ENCODE measurements around the gene KANSL1. TPM values are rescaled to one million over a fixed set of nuclear protein-coding genes. Genes with fewer than 3 reads are reported as not detected.
A peak's percentile ranks its signal among the peaks of the same experiment; 100 is the strongest.

KANSL1 gene
- total RNA-seq, 1 experiment from 2014 or later = 24.9 TPM

GRCh38 chr17:46080118-46081017, 112.9 kb downstream of the KANSL1 start:
- DNase-seq (ENCODE audit: low spot score) = no peak

DNA sequence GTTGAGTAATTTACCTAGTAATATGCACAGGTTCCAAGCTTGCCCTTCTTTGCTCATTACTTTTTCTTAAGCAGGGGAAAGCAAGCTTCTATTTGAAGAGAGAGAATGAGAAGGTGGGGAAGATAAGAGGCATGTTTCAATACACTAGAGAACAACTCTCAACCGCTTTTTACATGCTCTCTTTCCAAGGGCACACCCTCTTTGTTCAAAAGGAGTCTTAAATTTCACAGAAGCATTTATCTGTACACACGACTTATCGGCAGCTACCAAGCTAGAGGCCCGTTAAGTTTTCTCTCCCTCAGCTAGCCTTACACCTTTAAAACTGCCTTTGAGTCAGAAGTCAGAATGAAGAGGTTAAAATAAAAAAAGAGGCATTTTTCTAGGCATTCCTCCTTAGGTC, 114.6 kb downstream of the KANSL1 start:
- DNase-seq (ENCODE audit: low spot score) = no peak

- no peak for DNase-seq (ENCODE audit: low spot score)
Measured at GRCh38 chr17:46074540-46074939, 118.7 kb downstream of the KANSL1 start.

- peak; percentile 78 for DNase-seq (ENCODE audit: low spot score)
Measured at GRCh38 chr17:46072998-46073397, 120.2 kb downstream of the KANSL1 start.

DNA sequence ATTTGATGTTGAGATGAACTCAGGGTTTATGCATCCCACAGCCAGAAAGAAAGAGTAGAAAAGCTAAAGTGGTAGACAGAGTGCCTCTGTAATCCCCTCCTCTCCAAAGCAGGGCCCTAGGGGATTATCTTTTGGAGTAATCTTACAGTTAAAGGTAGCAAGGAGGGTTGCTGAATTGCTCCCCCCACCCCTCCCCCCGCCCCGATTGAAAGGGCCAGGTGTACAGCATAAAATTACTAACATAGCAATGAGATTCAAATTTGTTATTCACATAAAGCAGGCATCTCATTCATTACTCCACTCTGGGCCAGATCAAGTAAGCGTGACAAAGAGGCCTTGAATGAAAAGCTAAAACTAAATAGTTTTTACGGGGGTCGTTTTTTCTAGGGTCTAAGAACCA, 121.4 kb downstream of the KANSL1 start:
- DNase-seq (ENCODE audit: low spot score) = no peak

DNA sequence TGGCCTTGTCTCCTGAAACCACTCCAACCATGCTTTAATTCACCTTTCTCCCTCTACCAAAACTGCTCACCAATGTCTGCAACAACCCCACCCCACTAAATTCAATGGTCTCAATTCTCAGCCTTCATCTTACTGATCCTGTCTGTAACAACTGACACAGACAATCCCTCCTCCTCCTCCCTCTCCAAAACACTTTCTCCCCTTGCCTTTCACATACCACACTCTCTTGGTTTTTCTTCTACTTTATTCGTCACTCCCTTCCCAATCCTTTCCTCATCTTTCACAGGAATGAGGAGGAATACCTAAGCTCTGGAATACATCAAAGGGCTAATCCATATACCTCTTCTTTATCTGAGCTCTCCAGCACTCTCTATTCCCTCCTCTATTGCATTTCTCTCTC, 128.8 kb downstream of the KANSL1 start:
- DNase-seq (ENCODE audit: low spot score) = no peak

GRCh38 chr17:46063241-46063640, 130.0 kb downstream of the KANSL1 start:
- DNase-seq (ENCODE audit: low spot score) = peak; percentile 86

DNA sequence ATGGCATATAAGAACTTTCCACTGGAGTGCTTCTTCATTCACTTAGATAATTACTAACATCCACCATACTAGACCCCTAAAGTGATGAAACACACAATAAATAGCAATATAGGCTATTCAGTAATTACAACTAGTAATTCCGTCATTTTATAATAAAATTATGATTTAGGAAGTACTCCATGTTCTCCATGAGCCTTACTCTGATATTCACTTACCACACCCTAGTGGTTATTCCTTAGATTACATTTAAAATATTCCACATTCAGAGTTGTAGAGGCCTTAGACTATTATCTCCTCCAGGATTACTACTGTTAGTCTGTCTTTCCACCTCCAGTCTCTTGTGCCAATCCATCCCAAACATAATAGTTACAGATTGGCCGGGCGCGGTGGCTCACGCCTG, 131.8 kb downstream of the KANSL1 start:
- no peak for DNase-seq (ENCODE audit: low spot score)

- DNase-seq (ENCODE audit: low spot score) = no peak
Measured at GRCh38 chr17:46060461-46060860, 132.8 kb downstream of the KANSL1 start.

DNA sequence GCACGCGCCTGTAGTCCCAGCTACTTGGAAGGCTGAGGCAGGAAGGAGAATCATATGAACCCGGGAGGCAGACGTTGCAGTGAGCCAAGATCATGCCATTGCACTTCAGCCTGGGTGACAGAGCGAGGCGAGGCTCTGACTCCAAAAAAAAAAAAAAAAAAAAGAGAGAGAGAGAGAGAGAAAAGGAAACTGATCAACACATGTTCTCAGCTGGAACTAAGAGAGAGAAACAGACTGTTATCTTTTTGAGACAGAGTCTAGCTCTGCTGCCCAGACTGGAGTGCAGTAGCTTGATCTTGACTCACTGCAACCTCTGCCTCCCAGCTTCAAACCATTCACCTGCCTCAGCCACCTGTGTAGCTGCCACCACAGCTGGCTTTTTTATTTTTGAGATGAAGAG, 133.7 kb downstream of the KANSL1 start:
- DNase-seq (ENCODE audit: low spot score) = no peak

- DNase-seq (ENCODE audit: low spot score) = no peak
Measured at GRCh38 chr17:46057366-46057765, 135.9 kb downstream of the KANSL1 start.

DNA sequence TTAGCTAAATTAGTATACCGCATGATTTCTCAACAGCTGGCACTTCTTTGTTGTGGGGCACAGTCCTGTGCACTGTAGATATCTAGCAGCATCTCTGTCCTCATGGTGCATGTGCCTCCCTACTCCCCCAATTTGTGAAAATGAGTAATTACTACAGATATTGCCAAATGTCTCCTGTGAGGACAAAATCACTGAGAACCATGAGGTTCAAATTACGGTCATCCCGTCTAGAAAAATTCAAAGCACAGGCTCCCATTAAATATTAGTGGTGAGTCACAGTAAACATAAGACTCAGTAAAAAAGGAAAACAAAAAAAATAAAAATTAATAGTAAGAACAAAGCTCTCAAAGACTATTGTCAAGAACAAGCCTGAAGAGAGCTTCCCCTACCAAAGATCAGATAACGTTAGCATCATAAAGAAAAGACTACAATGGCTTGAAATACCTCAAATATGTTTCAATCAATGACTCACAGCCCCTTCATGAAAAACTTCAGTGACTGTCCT, 136.4 kb downstream of the KANSL1 start:
- peak; percentile 25 for DNase-seq (ENCODE audit: low spot score)

- peak; percentile 38 for DNase-seq (ENCODE audit: low spot score)
Measured at GRCh38 chr17:46053911-46054534, 139.2 kb downstream of the KANSL1 start.

DNA sequence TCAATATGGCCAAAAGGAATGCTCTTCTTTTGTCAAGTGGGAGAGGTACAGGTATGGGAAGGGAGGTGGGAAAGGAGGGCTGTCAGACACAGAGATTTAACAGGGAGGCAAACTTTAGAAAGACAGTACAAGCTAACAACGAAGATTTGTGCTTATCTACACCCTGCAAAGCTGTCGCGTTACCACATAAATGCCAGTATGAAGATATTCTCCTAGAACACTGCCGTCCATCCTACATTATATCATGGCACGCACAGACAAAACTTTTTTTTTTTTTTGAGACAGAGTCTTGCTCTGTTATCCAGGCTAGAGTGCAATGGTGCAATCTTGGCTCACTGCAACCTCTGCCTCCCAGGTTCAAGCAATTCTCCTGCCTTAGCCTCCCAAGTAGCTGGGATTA, 143.6 kb downstream of the KANSL1 start:
- DNase-seq (ENCODE audit: low spot score) = no peak

DNA sequence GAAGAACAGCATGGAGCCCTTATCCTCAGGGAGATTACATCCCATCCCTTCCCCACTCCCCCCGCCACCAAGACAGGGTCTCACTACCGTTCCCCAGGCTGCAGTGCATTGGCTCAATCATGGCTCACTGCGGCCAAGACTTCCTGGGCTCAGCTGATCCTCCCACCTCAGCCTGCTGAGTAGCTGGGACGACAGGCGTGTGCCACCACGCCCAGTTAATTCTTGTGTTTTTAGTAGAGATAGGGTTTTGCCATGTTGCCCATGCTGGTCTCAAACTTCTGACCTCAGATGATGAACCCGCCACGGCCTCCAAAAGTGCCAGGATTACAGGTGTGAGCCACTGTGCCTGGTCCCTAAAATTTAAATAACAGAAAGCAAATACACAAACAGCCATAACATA, 145.4 kb downstream of the KANSL1 start:
- no peak for DNase-seq (ENCODE audit: low spot score)

- DNase-seq (ENCODE audit: low spot score) = no peak
Measured at GRCh38 chr17:46047398-46047797, 145.8 kb downstream of the KANSL1 start.

DNA sequence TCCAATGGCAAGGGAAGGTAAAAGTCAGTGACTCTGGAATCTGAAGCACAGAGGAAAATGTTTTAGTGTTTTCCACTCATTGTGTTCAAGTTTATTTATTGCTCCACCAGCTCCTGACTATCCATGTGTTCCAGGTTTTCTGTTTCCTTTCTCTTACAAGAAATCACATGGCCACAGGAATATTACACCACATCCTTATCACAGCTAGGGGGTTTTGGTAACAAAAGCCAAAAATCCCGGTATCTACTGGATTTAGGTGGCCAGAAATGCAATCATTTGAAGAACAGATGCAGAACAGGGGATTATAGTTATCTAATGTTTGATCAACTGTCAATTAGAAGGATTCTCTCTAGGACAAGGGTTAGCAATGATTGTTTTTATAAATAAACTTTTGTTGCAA, 146.3 kb downstream of the KANSL1 start:
- no peak for DNase-seq (ENCODE audit: low spot score)

GRCh38 chr17:46045639-46046038, 147.6 kb downstream of the KANSL1 start:
- DNase-seq (ENCODE audit: low spot score) = no peak

- no peak for DNase-seq (ENCODE audit: low spot score)
Measured at GRCh38 chr17:46044989-46045388, 148.2 kb downstream of the KANSL1 start.

DNA sequence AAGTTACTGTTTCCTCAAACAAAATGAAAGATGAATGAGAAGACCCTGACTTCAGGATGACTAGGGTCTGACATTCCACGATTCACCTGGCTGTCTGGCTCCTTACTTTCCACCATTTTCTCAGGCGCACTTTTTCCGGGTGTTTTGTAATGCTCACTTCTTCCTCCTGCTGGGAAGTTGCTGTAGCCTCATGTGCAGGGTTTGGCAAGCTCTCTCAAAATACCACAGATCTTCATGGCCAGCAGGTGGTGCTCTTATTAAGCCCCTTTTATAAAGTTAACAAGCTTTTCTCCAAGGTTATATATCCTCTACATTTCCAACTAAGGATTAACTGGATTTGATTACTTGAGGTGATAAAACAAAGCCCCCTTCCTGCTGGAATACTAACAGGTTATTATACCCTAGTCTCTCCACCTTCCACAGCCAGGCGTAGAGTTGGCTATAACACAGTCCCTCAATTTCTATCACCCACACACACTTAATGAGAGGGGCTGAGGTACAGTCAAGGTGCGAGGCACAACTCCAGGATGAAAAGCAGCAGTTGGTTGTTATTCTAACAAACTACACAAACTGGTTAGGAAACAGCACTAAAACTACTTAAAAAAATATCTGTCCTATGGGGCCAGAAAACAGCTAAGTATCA, 148.8 kb downstream of the KANSL1 start:
- peak; percentile 87 for DNase-seq (ENCODE audit: low spot score)

- no peak for DNase-seq (ENCODE audit: low spot score)
Measured at GRCh38 chr17:46043606-46044005, 149.6 kb downstream of the KANSL1 start.

DNA sequence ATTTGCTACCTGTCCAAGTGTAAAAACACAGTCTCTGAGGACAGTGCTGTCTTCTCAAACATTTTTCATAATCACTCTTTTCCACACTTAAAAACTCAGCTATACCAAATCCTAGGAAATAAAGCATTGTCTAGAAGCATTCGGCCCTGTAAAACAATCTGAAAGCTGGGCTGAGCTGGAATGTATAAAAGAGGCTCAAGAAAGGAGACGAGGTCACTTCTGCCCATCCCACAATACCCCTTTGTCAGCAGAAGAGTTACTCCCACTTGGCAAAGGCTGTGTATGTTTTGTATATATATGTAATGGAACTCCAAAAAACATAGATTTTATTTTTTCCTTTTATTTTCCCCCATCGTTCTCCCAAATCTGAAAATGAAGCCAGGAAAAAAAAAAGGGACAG, 150.3 kb downstream of the KANSL1 start:
- DNase-seq (ENCODE audit: low spot score) = no peak

GRCh38 chr17:46042246-46042645, 151.0 kb downstream of the KANSL1 start:
- DNase-seq (ENCODE audit: low spot score) = no peak
